Endodermal cell (in vitro differentiated cells): ENCODE results near the gene CAP1. TPM values are rescaled to one million over a fixed set of nuclear protein-coding genes. Genes with fewer than 3 reads are reported as not detected.
A peak's percentile ranks its signal among the peaks of the same experiment; 100 is the strongest.

Experiments
- DNase-seq: peaks from one replicate; pipeline ENCODE4 v3.0.0-alpha.2; 2017
- H3K27ac ChIP-seq: 2 replicates; pipeline ENCODE4 v1.5.1; 2013; ENCODE audit warnings: mild to moderate bottlenecking, low read depth, low read length, moderate library complexity
- H3K27me3 ChIP-seq: 2 replicates; pipeline ENCODE4 v1.6.1; 2013; ENCODE audit warnings: mild to moderate bottlenecking, low read length, moderate library complexity; ENCODE audit not compliant: insufficient read depth, control insufficient read depth, poor library complexity, severe bottlenecking
- H3K36me3 ChIP-seq: 2 replicates; pipeline ENCODE4 v1.7.0; 2013; ENCODE audit warnings: mild to moderate bottlenecking, low read length, moderate library complexity; ENCODE audit not compliant: control insufficient read depth, insufficient read depth
- H3K4me1 ChIP-seq: one replicate; pipeline ENCODE4 v1.7.0; 2013; ENCODE audit warnings: low read length; ENCODE audit not compliant: control insufficient read depth, insufficient read depth
- H3K4me3 ChIP-seq: 2 replicates; pipeline ENCODE4 v1.5.1; 2013; ENCODE audit warnings: mild to moderate bottlenecking, low read length, moderate library complexity
- H3K9ac ChIP-seq: 2 replicates; pipeline ENCODE4 v1.6.1; 2013; ENCODE audit warnings: mild to moderate bottlenecking, low read length, moderate library complexity; ENCODE audit not compliant: poor library complexity, severe bottlenecking; ENCODE audit errors: extremely low read depth
- H3K9me3 ChIP-seq: 2 replicates; pipeline ENCODE4 v1.6.1; 2013; ENCODE audit warnings: mild to moderate bottlenecking, low read length, moderate library complexity; ENCODE audit not compliant: control insufficient read depth
- H3K27ac Mint-ChIP-seq: 2 replicates; pipeline ENCODE4 v1.8.0; 2020; ENCODE audit warnings: mixed read lengths
- H3K27me3 Mint-ChIP-seq: 2 replicates; pipeline ENCODE4 v1.8.0; 2021; ENCODE audit warnings: mild to moderate bottlenecking, mixed read lengths; ENCODE audit not compliant: insufficient read depth
- H3K36me3 Mint-ChIP-seq: 2 replicates; pipeline ENCODE4 v1.8.0; 2020; ENCODE audit warnings: low read depth, mixed read lengths
- H3K4me1 Mint-ChIP-seq: 2 replicates; pipeline ENCODE4 v1.8.0; 2020; ENCODE audit warnings: mixed read lengths
- H3K4me3 Mint-ChIP-seq: 2 replicates; pipeline ENCODE4 v1.8.0; 2020; ENCODE audit warnings: mild to moderate bottlenecking, moderate library complexity, mixed read lengths
- H3K9me3 Mint-ChIP-seq: 2 replicates; pipeline ENCODE4 v1.8.0; 2020; ENCODE audit warnings: mild to moderate bottlenecking, mixed read lengths
- CTCF ChIP-seq: fragments of 200-600 bp; sonication (generic); conservative IDR thresholded peaks from 2 replicates; pipeline ENCODE4 v1.5.0; 2021; ENCODE audit warnings: antibody characterized with exemption, mild to moderate bottlenecking
- WGBS, 2 experiments: methylation state at CpG; one replicate each; pipeline versions ENCODE4 v1.1.5 to v1.1.7; 2013; ENCODE audit warnings: missing lambda C conversion rate in 2 of 2, mixed read lengths in 1 of 2; ENCODE audit not compliant: insufficient coverage in 1 of 2, insufficient read length in 1 of 2; 5-methylcytosine and 5-hydroxymethylcytosine counted together
- total RNA-seq, 2 donors: library from RNA; stranded (reverse); fragmentation: NEBNext Ultra II Directional in 1 of 2; extraction: Animal tissue kit (Norgen Biotek cat#: 25700) in 1 of 2; gene quantifications; 2 replicates in 1 of 2; 3 replicates in 1 of 2; pipeline ENCODE4 v1.2.1, GENCODE V29; 2021

Gene CAP1
- total RNA-seq, 2 donors from 2014 or later: 260 to 287 TPM

- 93 to 98% methylated on average over 3 of the region's 3 CpGs for WGBS, 2 experiments
- Mint-ChIP-seq H3K27ac (no peak overlapping the region), H3K4me3 (no peak overlapping the region), H3K27me3 (peaks cover 3% of the 10 kb centered on the region), H3K9me3 (peaks cover 12% of the 10 kb centered on the region), H3K36me3 (no peaks in the 10 kb centered on the region), H3K4me1 (no peaks in the 10 kb centered on the region)
- no peak for TF ChIP-seq CTCF
- H3K27ac ChIP-seq: no peak overlapping the region
- H3K27me3 ChIP-seq: no peaks in the 10 kb centered on the region
- H3K9ac ChIP-seq: no peak overlapping the region
- H3K36me3 ChIP-seq: no peaks in the 10 kb centered on the region
- H3K4me1 ChIP-seq: no peaks in the 10 kb centered on the region
- DNase-seq: no peak
- no peak overlapping the region for H3K4me3 ChIP-seq
- peaks cover 7% of the 10 kb centered on the region for H3K9me3 ChIP-seq
Measured at GRCh38 chr1:40011198-40011597, 29.3 kb upstream of the CAP1 start.

GRCh38 chr1:40014253-40014706 lies 26.2 kb upstream of the CAP1 start:
- Histone ChIP-seq H3K4me3 (no peak overlapping the region), H3K9ac (no peak overlapping the region), H3K27me3 (no peaks in the 10 kb centered on the region), H3K9me3 (peaks cover 7% of the 10 kb centered on the region), H3K36me3 (no peaks in the 10 kb centered on the region), H3K4me1 (no peaks in the 10 kb centered on the region), H3K27ac (no peak overlapping the region)
- WGBS, 2 experiments: 93 to 97% methylated on average over 3 of the region's 3 CpGs
- Mint-ChIP-seq H3K27me3 (peaks cover 3% of the 10 kb centered on the region), H3K4me3 (no peak overlapping the region), H3K27ac (no peak overlapping the region), H3K9me3 (peaks cover 15% of the 10 kb centered on the region), H3K4me1 (no peaks in the 10 kb centered on the region), H3K36me3 (no peaks in the 10 kb centered on the region)
- peak; percentile 2 for DNase-seq
- no peak for TF ChIP-seq CTCF

GRCh38 chr1:40014812-40015594 lies 25.5 kb upstream of the CAP1 start:
- H3K4me1 Mint-ChIP-seq: no peaks in the 10 kb centered on the region
- Histone ChIP-seq H3K4me3 (no peak overlapping the region), H3K9ac (no peak overlapping the region), H3K4me1 (no peaks in the 10 kb centered on the region), H3K27me3 (no peaks in the 10 kb centered on the region), H3K36me3 (no peaks in the 10 kb centered on the region), H3K9me3 (peaks cover 7% of the 10 kb centered on the region), H3K27ac (no peak overlapping the region)
- DNase-seq: peak; percentile 17
- no peak overlapping the region for H3K4me3 Mint-ChIP-seq
- no peak overlapping the region for H3K27ac Mint-ChIP-seq
- peaks cover 15% of the 10 kb centered on the region for H3K9me3 Mint-ChIP-seq
- H3K27me3 Mint-ChIP-seq: peaks cover 3% of the 10 kb centered on the region
- no peak for TF ChIP-seq CTCF
- 78 to 79% methylated on average over 6 to 9 of the region's 10 CpGs for WGBS, 2 experiments
- no peaks in the 10 kb centered on the region for H3K36me3 Mint-ChIP-seq
